HG02981 (cell line): Measurements from ENCODE around the gene CCDC110.

Experiments
- ATAC-seq: cut with Tn5 transposase; IDR thresholded peaks from one replicate; pipeline ENCODE4 v1.9.1; 2021; ENCODE audit warnings: mild to moderate bottlenecking, moderate library complexity; ENCODE audit not compliant: unreplicated experiment

CCDC110 gene

GRCh38 chr4:185424905-185425646, 46.5 kb downstream of the CCDC110 start:
- no peak for ATAC-seq

GRCh38 chr4:185421366-185422124, 50.0 kb downstream of the CCDC110 start:
- ATAC-seq: no peak

- no peak for ATAC-seq
Measured at GRCh38 chr4:185416955-185417354, 54.6 kb downstream of the CCDC110 start.

- no peak for ATAC-seq
Measured at GRCh38 chr4:185412412-185412811, 59.1 kb downstream of the CCDC110 start.

GRCh38 chr4:185411849-185412248, 59.7 kb downstream of the CCDC110 start:
- ATAC-seq: no peak

GRCh38 chr4:185408432-185408831, 63.1 kb downstream of the CCDC110 start:
- ATAC-seq: no peak

GRCh38 chr4:185405296-185405999, 66.1 kb downstream of the CCDC110 start:
- ATAC-seq: peak; percentile 80

GRCh38 chr4:185404031-185404430, 67.5 kb downstream of the CCDC110 start:
- ATAC-seq: no peak

- ATAC-seq: no peak
Measured at GRCh38 chr4:185399466-185399865, 72.1 kb downstream of the CCDC110 start.

GRCh38 chr4:185398618-185399017, 72.9 kb downstream of the CCDC110 start:
- no peak for ATAC-seq

- no peak for ATAC-seq
Measured at GRCh38 chr4:185396724-185397385, 74.7 kb downstream of the CCDC110 start, which contains the start of gene ANKRD37. ANKRD37 (plus strand) TSS chr4:185396841; CDS start chr4:185396924, 83 bp downstream.

- ATAC-seq: peak; percentile 78
Measured at GRCh38 chr4:185395956-185396723, 75.4 kb downstream of the CCDC110 start.

- ATAC-seq: no peak
Measured at GRCh38 chr4:185395238-185395955, 76.1 kb downstream of the CCDC110 start, which contains the start of gene LRP2BP. LRP2BP (minus strand) TSS chr4:185395924; CDS start chr4:185378186, 17,738 bp downstream.
